NCI-H2196 treated with DMSO at 0.1 percent for 48 hours (cell line): Measurements from ENCODE around the gene FRZB.

Experiments
- DNase-seq: peaks from one replicate; lab custom pipeline; 2025; ENCODE audit not compliant: unreplicated experiment; lab: John Stamatoyannopoulos, UW

FRZB gene

DNA sequence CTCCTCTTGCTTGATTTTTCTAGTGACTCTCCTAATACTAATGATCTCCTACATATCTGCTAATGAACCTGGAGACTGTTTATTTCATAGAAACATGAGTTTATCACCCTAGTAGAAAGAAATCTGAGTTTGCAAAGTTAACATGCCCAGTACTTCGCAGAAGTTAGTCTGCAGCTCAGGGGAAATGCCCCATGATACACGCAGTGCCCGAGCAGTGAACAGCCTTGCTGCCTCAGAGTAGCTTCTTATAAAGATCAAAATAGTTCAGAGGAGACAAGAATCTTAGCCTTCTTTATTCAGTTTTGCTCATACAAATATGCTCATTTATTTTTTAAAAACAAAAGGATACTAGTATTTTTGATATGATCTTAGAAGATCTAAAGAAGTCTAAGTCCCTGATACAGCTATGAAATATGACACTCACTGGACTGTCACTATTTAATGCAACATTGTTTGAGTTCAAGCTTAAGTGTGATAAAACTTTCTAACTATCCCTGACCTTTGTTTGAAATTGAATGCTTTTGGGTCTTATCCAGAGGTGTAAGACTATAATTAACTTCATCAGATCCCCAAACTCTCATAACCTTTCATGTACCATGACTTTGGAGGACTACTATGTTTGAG, 20.5 kb downstream of the FRZB start:
- DNase-seq: no peak

GRCh38 chr2:182836451-182836850, 30.0 kb downstream of the FRZB start:
- DNase-seq: no peak

- DNase-seq: no peak
Measured at GRCh38 chr2:182834293-182834692, 32.1 kb downstream of the FRZB start.

- no peak for DNase-seq
Measured at GRCh38 chr2:182833084-182833854, 33.2 kb downstream of the FRZB start.

GRCh38 chr2:182831921-182832320, 34.5 kb downstream of the FRZB start:
- no peak for DNase-seq

- DNase-seq: no peak
Measured at GRCh38 chr2:182831101-182831500, 35.3 kb downstream of the FRZB start.

DNA sequence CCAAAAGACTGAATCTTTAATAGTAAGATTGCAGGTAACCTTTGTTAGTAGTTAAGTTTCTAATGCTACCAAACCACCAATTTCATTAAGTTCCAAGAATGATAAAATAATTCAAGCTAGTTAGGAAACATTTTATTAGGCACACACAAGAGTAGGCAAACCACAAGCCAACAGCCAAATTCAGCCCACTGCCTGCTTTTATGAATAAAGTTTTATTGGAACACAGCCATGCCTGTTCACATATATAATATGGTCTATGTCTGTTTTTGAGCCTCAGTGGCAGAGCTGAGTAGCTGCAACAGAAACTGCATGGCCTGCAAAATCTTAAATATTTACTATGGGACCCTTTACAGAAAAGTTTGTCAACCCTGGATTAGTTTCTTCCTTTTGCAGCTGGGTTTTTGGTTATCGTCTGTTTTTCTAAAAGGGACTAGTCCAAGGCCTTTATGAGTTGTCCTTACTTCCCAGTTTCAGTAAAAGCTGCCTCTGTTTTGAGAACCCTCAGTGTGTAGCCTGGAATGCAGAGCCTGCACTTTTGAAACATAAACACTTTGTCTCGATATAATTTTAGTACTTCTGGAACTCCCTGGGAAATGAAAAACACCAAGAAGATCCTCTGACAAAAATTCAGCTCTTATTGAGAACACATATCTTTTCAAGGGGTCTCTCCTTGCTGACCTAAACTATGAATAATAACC, 39.1 kb downstream of the FRZB start:
- no peak for DNase-seq

DNA sequence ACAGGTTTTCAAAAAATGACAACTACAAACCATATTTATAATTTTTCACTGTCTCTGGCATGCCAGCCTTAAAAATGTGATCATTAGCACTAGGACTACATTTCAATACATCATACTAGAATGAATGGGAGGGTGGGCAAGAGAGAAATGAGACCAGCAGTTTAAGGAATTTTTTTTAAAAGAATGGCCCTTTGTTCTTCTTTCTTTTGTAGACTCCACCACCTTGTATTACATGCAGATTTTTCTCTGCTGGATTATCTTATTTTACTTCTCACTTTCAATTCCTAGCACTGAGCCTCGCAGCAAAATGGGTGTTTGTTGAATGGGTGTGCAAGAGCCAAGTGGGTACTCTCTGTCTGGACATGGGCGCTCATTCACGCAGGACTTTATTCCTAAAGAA, 39.9 kb downstream of the FRZB start:
- no peak for DNase-seq

DNA sequence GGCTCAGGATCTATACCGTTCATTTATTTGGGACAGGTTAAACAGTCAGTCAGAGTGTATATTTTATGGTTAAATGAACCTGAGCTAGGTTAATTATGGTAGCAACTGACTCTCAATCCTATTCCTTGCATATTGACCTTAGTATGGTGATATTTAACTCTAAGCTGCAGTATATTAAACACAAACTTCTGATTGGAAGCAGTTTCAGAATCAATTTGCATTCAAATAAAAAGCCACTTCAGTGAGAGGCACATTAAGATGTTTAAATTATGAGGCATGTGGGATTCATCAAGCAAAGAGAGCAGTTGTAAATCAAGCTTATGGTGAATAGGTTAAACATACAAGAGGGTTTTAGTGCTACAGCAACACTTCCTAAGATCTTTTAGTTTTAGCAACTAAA, 40.4 kb downstream of the FRZB start:
- DNase-seq: no peak

- DNase-seq: no peak
Measured at GRCh38 chr2:182824767-182825158, 41.7 kb downstream of the FRZB start.

DNA sequence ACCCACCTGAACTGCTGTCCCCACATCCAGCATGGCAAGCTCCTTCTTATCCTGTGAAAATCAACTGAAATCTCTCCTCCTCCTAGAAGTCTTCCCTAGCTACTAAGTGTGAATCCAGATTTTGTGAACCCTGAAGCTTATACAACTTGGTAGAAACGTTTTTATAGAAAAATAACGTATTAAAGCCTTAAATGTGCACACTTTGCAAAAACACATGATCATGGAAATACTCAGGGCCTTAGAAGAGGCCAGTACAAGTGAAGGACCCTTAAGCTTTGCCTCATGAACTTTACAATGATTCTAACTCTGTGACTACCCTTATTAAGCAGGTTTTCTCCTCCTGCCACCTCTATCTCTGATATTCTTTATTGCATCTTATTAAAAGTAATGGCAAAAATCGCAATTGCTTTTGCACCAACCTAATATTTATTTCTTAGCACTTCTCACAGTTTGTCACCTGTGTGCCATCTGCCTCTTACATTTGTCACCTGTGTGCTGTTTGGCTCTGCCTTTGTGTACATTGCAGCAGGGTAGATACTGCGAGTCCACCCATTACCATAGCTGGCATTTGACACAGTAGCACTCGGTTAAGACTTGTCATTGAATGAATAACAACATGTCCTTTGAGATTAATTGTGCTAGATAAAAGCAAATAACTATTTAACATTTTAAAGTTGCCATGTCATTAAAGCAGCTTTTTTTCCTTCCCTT, 42.2 kb downstream of the FRZB start:
- no peak for DNase-seq

DNA sequence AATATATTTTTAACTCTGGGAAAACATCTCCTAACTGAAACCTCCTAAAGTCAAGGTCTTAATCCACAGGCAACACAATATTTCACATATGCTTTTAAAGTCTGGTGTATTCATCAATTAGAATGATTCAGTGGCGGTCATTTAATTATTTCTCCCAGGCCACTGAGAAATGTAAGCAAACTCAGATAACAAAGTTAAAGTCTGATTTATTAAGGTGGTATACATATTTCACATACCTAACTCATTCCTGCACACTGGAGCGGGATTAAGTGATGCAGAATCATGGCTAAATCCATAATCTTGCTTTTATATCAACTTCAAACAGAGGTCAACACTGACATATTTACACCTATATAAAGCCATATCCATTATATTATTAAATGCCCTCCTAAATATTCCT, 43.7 kb downstream of the FRZB start:
- DNase-seq: no peak

- no peak for DNase-seq
Measured at GRCh38 chr2:182821182-182821581, 45.3 kb downstream of the FRZB start.

- no peak for DNase-seq
Measured at GRCh38 chr2:182819412-182819811, 47.0 kb downstream of the FRZB start.

- DNase-seq: no peak
Measured at GRCh38 chr2:182818925-182819324, 47.5 kb downstream of the FRZB start.

GRCh38 chr2:182818501-182818900, 47.9 kb downstream of the FRZB start:
- DNase-seq: no peak

DNA sequence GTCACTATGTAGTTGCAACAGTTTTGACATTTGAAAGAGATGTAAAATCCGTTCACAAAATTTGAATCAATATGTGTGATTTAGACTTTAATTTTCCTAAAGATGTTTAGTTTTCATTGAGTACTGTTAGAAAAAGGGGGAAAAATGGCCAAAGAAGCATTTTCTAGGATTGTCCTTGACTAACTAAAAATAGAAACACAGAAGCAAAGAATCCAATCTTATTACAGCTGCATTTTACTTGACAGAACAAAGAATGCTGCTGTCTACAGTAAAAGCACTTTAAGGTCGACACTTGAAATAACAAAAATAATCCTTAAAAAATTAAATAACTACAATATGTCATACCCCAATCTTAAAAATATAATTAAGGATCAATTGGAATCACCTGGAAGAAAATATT, 48.9 kb downstream of the FRZB start:
- DNase-seq: no peak

GRCh38 chr2:182816866-182817265, 49.6 kb downstream of the FRZB start:
- no peak for DNase-seq

DNA sequence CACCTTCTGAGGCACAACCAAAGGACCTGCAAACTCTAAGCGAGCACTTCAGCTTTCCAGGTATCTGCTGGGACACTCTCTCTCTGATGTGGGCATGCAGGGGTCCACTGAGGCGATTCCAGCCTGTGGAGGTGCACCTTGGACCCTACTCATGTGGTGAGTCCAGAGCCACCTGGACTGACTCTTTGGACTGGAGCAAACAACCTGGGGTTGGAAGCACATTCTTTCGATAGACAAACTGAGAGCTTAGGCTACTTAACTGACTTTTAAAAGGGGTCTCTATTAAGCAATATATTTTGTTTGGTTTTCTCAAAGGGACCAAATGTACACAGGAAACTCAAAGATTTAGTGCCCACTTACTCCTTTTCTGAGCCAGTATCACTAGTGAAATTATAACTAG, 51.6 kb downstream of the FRZB start:
- DNase-seq: no peak

DNA sequence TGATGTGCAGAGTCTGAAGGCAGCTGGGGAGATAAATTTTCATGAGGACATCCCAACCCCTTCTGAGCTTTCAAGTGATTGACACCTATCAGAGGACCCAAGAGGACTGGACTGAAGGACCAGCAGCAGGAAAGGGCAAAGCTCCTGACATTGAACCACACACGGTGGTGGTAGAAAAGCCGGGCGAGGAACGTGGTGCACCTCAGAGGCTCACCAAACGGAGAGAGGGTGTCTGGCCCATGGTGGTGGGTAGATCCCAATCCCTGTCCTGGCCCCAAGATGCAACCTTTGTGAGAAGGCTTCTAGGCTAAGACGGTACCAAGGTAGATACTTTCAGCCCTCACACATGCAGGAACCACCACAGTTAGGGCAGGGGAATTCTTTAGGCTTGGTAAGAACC, 52.1 kb downstream of the FRZB start:
- no peak for DNase-seq

GRCh38 chr2:182810087-182810486, 56.4 kb downstream of the FRZB start:
- no peak for DNase-seq

DNA sequence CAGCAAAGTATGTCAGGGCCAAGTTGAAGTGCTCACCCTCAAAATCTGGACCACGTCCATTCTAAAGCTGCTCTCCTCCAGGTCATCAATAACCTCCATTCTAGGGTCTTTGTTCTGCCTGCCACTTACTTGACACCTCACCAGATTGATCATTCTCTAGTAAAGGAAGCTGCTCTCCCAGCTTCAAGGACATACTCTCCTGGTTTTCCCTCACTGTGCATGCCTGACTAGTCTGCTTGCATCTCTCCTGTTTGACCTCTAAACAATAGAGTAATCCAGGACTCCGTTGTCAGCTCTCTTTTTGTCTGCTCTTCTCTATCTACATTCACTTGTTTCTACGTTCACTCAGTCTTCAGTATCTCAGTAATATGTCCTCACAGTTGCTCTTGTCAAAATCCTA, 59.1 kb downstream of the FRZB start:
- no peak for DNase-seq
